GM23338 (cell line): ENCODE data around the gene BTBD9.

Experiments used
- EZH2 ChIP-seq: fragments of 200-600 bp; sonication (generic); IDR thresholded peaks from one replicate; pipeline ENCODE4 v1.8.0; 2017; ENCODE audit warnings: antibody characterized with exemption, mild to moderate bottlenecking, low read depth; ENCODE audit not compliant: unreplicated experiment
- EZH2phosphoT487 ChIP-seq: fragments of 200-600 bp; sonication (generic); IDR thresholded peaks from one replicate; pipeline ENCODE4 v1.8.1; 2018; ENCODE audit warnings: antibody characterized with exemption; ENCODE audit not compliant: unreplicated experiment
- NANOG ChIP-seq: IDR thresholded peaks from 2 replicates; pipeline ENCODE4 v1.6.1; 2016; ENCODE audit warnings: antibody characterized with exemption, borderline replicate concordance
- TF ChIP-seq, protein P1 (sequence below), 2 experiments: fragments of 200-600 bp in 1 of 2; sonication (generic) in 1 of 2; conservative IDR thresholded peaks; 2 replicates each; pipeline versions ENCODE4 v1.5.1 to v1.6.1; 2016 to 2017; ENCODE audit warnings: antibody characterized with exemption in 2 of 2, low read depth in 2 of 2, mild to moderate bottlenecking in 2 of 2, moderate library complexity in 1 of 2
- TF ChIP-seq, protein P2 (sequence below): IDR thresholded peaks from one replicate; pipeline ENCODE4 v1.6.1; 2018; ENCODE audit warnings: antibody characterized with exemption; ENCODE audit not compliant: unreplicated experiment
- TF ChIP-seq, protein P3 (sequence below): IDR thresholded peaks from 2 replicates; pipeline ENCODE4 v1.6.1; 2016; ENCODE audit warnings: antibody characterized with exemption

DNA sequence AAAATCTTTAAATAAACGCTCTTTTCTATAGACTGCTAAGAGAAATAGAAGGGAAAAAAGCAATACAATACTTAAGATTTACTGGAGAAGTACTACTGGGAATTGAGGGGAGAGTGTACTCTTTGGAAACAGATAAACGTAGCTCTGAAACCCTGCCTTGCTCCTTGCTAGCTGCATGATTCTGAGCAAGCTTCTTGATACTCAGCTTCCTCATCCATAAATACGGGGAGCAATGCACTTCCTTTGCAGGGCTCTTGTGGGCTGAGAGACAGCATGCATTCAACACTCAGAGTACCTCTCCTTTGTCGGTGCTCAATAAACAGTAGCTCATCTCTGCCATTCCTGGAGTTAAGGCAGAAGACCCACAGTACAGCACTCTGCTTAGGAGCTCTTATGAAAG lies 159.7 kb downstream of the BTBD9 start:
- TF ChIP-seq, protein P1, sequence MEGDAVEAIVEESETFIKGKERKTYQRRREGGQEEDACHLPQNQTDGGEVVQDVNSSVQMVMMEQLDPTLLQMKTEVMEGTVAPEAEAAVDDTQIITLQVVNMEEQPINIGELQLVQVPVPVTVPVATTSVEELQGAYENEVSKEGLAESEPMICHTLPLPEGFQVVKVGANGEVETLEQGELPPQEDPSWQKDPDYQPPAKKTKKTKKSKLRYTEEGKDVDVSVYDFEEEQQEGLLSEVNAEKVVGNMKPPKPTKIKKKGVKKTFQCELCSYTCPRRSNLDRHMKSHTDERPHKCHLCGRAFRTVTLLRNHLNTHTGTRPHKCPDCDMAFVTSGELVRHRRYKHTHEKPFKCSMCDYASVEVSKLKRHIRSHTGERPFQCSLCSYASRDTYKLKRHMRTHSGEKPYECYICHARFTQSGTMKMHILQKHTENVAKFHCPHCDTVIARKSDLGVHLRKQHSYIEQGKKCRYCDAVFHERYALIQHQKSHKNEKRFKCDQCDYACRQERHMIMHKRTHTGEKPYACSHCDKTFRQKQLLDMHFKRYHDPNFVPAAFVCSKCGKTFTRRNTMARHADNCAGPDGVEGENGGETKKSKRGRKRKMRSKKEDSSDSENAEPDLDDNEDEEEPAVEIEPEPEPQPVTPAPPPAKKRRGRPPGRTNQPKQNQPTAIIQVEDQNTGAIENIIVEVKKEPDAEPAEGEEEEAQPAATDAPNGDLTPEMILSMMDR (conservative IDR thresholded peaks at IDR 0.05; ENCODE audit: low read depth in 2 of 2): no peak
- TF ChIP-seq, protein P2, sequence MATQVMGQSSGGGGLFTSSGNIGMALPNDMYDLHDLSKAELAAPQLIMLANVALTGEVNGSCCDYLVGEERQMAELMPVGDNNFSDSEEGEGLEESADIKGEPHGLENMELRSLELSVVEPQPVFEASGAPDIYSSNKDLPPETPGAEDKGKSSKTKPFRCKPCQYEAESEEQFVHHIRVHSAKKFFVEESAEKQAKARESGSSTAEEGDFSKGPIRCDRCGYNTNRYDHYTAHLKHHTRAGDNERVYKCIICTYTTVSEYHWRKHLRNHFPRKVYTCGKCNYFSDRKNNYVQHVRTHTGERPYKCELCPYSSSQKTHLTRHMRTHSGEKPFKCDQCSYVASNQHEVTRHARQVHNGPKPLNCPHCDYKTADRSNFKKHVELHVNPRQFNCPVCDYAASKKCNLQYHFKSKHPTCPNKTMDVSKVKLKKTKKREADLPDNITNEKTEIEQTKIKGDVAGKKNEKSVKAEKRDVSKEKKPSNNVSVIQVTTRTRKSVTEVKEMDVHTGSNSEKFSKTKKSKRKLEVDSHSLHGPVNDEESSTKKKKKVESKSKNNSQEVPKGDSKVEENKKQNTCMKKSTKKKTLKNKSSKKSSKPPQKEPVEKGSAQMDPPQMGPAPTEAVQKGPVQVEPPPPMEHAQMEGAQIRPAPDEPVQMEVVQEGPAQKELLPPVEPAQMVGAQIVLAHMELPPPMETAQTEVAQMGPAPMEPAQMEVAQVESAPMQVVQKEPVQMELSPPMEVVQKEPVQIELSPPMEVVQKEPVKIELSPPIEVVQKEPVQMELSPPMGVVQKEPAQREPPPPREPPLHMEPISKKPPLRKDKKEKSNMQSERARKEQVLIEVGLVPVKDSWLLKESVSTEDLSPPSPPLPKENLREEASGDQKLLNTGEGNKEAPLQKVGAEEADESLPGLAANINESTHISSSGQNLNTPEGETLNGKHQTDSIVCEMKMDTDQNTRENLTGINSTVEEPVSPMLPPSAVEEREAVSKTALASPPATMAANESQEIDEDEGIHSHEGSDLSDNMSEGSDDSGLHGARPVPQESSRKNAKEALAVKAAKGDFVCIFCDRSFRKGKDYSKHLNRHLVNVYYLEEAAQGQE: no peak
- TF ChIP-seq EZH2phosphoT487 (no peak), EZH2 (no peak), NANOG (no peak)
- TF ChIP-seq, protein P3, sequence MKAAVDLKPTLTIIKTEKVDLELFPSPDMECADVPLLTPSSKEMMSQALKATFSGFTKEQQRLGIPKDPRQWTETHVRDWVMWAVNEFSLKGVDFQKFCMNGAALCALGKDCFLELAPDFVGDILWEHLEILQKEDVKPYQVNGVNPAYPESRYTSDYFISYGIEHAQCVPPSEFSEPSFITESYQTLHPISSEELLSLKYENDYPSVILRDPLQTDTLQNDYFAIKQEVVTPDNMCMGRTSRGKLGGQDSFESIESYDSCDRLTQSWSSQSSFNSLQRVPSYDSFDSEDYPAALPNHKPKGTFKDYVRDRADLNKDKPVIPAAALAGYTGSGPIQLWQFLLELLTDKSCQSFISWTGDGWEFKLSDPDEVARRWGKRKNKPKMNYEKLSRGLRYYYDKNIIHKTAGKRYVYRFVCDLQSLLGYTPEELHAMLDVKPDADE: no peak
